ENCODE results near the gene KPNA3.

The KPNA3 gene

DNA sequence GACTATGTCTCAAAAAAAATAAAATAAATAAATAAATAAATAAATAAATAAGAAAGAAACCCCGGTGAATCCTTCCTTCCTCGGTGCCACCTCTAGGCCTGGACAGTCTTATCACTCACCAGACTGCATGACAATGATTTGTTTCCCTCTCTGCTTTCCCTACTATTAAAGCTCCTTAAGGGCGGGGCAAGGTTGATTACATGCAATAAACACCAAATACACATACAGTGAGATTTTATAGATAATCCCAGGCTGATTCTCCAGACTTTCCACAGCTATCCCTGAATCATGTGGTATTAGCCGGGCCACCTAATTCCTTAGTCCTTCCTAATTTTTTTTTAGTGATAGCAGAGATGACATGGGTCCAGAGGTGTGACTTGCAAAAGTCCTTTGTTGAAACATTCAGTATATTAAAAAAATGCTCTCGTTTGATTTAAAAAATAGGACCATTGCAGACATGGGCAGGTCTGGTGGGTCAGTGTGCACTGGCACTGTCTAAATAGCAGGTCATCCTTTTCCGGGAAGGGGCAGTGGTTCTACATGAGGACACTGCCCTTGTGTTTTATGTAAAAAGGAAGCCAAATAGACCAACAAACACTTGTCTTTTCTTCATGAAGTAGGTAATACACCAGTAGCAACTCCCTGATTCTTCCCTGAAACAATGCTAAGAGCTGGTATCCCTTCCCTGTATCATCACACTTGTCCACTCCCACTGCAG lies 115.7 kb downstream of the KPNA3 start:
- DNase-seq (ENCODE audit: low read depth) = no peak

DNA sequence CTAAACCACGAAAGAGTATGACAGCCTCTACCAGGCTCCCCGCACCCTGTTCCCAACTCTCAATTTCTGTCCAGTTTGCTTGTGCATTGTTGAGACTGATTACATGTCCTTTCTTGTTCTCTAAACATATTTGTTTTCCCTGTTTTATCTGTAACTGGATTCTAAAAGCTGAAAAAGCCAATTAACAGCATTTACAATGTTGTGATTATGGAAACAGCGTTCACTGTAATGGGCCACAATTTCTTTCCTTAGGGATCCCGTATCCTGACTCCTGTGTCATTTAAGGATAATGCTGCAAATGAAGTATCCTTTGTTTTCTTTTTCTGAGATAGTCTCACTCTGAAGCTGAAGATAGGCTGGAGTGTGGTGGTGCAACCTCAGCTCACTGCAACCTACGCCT lies 121.7 kb downstream of the KPNA3 start:
- DNase-seq (ENCODE audit: low read depth) = no peak

DNA sequence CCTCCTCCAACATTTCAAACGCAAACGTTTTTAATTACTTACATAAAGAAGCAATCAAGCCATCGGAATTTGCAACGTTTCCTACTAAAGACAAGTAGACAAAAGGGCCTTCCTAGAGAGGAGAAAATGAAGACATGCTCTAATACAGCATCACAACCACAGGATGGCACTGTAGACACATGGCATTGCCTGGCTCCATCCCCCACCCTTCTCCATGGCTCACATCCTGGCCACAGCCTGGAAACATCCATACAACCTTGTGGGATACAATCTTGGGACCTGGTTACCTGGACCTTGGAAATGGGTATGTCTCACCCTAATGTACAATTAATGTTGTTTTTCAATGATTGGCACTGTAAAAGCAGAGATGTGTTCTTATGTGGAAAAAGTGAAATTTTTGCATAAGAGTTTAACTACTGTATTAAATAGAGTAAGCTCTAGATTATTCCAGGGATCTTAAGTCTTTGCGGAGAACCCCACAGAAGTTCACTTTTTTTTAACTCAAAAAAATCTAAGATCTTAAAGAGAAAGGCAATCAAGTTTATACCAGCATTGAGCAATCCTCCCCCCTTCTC lies 122.7 kb downstream of the KPNA3 start:
- no peak for DNase-seq (ENCODE audit: low read depth)

DNA sequence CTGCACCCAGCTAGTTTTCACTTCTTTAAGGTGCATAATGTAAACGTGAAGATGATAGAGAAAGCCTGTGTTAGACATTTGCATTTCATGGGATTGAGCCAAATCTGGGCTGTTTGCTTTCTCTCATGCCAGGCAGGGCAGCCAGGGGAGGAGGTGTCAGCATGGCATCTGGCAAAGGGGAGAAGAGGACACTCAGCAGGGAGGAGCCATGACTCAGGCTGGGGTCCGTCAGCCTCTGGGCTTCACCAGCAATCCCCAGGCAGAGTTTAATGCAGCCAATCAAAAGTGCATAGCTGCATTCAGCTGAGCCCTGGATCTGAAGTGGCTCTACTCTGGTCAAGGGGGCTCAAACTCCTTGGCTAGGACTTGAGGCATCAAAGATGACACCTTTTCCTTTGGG lies 124.7 kb downstream of the KPNA3 start:
- DNase-seq (ENCODE audit: low read depth) = no peak

DNA sequence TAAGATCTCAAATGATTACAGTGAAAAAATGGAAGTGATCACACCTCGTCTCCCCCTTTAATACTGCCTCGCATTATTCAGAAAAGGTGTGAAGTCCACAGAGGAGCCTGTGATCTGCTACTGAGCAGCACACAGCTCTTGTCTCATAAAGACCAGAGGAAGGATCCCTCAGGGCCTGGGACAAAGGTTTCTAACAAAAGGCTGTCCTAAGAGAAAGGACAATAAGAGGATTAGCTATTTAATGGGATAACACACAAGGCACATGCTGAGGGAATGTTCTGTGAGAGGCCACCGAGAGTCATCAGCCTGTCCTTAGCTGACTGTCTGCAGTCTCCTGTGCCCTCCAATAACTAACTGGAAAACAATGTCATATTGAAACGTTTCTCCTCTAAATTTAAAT lies 127.9 kb downstream of the KPNA3 start:
- no peak for DNase-seq (ENCODE audit: low read depth)

DNA sequence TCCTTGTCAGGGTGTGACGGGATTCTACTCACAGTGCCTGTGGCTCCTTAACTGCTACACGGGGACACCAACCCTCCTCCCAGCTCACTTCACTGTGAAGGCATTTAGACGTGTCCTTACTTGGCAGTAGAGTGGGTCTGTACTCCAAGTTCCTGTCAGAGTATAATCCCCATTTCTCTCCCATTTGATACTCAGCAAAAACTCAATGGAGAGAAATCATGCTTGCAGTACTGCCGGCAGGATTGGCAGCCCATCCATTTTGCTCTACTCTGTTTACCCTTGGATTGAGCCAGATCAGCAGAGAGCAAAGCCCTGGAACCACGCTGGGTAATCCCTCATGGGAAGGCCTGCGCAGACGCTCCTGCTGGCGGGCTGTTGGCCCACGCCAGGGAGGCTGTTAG lies 135.2 kb downstream of the KPNA3 start:
- no peak for DNase-seq (ENCODE audit: low read depth)

DNA sequence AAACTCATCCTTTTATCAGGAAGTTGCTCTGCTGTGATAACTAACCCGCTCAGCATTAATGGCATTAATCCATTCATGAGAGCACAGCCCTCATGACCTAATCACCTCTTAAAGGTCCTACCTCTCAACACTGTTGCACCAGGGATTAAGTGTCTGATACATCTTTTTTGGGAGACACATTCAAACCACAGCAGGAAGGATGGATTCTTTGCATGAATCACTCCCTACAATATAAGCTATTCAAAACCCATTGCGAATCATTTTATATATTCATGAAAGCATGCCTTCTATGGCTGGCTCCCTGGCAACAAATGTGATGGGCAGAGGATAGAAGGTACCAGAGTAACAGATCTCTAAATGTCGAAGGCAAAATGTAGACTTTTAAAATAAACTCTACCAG lies 136.6 kb downstream of the KPNA3 start:
- no peak for DNase-seq (ENCODE audit: low read depth)

DNA sequence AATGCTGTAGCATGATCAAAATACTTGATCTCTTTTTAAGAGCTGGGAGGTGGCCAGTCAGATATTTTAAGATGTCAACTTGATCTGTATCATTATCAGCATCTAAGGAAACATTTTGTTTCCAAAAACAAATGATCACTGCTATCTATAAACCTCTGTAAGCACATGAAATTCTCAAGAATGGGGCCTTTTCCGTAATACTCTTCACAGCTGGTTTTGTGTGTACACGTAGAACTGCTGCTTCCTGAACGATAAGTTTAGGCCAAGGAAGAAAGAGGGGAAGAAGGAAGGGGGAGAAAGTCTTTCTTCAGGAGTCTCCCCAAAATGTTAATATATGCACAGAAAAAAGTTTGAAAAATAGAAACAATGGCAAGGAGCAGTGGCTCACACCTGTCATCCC lies 138.5 kb downstream of the KPNA3 start:
- no peak for DNase-seq (ENCODE audit: low read depth)

DNA sequence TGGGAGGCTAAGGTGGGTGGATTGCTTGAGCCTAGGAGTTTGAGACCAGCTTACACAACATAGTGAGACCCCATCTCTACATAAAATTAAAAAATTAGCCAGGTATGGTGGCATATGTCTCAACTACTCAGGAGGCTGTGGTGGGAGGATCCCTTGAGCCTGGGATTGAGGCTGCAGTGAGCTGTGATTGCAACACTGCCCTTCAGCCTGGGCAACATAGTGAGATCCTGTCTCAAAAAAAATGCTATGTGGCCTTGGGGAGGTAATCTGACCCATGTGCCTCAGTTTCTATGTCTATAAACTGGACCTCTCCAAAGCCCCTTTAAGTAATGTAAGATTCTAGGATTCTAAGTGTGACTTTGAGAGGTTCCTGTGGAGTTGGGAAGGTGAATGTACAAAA lies 139.0 kb downstream of the KPNA3 start:
- no peak for DNase-seq (ENCODE audit: low read depth)

DNA sequence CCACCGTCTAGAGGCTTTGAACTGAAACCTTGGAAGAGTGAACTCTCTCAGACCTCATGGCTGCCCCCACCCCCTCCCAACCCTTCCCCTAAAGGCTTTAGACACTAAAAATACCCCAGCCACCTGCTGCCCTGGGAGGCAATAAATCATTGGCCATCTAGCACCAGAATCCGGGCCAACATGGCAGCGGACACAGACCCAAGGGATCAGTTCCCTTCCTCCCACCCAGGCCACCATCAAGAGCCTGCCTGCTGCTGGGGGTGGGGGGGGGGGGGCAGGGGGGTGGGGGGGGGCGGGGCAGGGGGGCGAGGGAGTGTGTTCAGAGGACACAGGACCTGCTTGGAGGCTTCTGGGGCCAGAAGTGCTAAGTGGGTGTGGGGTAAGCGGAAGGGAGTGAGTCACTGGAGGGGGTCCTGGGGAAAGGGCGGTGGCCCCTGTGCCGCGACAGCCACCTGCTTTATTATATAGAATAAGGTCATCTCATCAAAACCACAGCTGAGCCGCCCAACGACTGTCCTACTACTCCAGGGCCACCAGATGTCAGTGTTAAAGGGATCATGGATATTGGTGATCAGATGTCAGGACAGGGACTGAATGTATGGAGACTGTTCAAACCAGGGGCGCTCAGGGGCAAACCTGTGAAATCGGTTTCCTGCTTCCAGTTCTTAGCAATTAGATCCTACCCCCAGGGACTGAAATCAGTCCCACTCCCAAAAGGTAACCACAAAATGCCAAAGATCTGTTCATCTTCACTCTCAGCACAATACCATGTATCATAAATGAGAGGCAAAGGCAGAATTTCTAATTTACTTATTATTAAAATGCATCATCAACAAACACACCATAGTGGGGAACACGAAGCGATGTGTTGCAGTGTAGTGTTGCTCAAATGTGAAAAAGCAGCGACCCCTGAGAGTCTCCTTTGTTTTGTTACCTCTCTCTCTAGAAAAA lies 139.9 kb downstream of the KPNA3 start:
- DNase-seq (ENCODE audit: low read depth) = no peak

DNA sequence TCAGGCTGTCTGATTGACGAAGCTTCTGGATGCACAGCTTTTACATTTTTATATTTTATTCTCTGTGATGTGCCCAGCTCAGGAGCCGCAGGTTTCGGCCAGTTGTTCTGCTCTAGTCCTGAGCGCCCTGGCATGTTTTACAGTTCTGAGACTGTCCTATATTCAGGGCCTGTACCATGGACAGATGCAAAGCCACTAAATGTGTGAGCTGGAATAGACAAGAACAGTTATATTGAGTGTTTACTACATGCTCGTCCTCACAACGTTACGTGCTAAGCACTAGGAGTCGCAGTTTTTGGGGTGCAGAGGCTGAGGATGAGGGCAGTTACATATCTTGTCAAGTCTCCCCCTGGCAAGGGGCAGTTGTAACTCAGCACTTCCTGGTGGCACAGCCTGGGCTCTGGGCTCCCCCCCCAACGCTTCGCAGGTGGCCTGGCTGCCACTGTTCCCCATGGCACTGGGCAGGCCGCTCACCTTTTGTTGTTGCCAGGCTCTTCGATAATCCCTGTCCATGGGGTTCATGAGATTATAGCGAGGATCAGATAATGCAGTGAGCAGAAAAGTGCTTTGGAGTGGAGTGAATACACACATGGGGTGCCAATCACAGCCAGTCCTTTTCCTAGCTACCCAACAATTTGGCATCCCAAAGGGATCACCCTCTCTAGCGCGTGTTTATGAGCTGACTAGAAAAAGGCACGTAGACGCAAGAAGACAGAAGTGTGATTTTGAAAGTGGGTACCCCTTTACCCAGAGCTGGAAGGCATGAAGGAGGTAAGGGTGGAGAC lies 140.7 kb downstream of the KPNA3 start:
- no peak for DNase-seq (ENCODE audit: low read depth)

DNA sequence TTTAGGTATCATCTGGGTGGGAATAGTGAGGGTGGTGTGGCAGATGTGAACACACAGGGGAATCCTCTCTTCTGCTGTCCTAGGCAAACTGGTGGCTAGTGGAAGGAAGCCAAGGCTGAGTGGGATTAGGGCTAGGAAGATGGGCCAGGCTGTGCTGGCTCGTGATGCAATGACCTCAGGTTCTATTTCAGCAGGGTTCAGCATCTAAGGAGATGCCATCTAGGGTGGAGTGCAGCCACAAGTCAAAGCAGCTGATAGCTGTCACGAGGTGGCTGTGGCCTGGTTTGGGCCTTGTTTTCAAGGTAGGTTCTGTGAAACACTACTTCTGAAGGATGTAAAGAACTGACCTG lies 142.5 kb downstream of the KPNA3 start:
- DNase-seq (ENCODE audit: low read depth) = no peak

All from activated gamma-delta T cell treated with anti-CD3 and anti-CD28 coated beads, Interleukin-2, amount 50 U/mL, for 16 hours (primary cell).